Panc1 (cell line): ENCODE results near the gene GRAMD1A. TPM values are rescaled to one million over a fixed set of nuclear protein-coding genes. Genes with fewer than 3 reads are reported as not detected.

ENCODE experiments used
- ATAC-seq: fragments of 200-7000 bp; cut with Tn5 transposase; 2 replicates; pipeline ENCODE4 v1.9.1; 2020; ENCODE audit warnings: mild to moderate bottlenecking, moderate library complexity
- BruUV-seq: library from RNA; stranded (reverse); fragments of 400-500 nt; replicated peaks from 2 replicates; lab custom pipeline; 2021; lab: Mats Ljungman, UMichigan
- CTCF ChIA-PET: fragments of 300-600 bp; sonication (Branson Sonifier 250); formaldehyde crosslinking; loops from one replicate; lab custom pipeline; 2022; ENCODE audit warnings: antibody characterized with exemption; lab: Charles Lee
- POLR2A ChIA-PET: fragments of 300-600 bp; sonication (Branson Sonifier 250); formaldehyde crosslinking; loops from one replicate; lab custom pipeline; 2022; ENCODE audit warnings: antibody characterized with exemption; lab: Charles Lee
- DNase-seq: peaks from one replicate; pipeline ENCODE4 v3.0.0-alpha.2; 2010; ENCODE audit warnings: low read depth, low spot score
- H3K27ac ChIP-seq: 2 replicates; pipeline ENCODE4 v1.5.1; 2011; ENCODE audit warnings: mild to moderate bottlenecking, low read length, inconsistent platforms
- H3K27me3 ChIP-seq: fragments of 200-500 bp; sonication (Bioruptor generic); 2 replicates; pipeline ENCODE4 v1.6.0; 2014; ENCODE audit warnings: low read length, inconsistent platforms; ENCODE audit not compliant: control insufficient read depth, insufficient read depth
- H3K36me3 ChIP-seq: fragments of 200-500 bp; sonication (Bioruptor generic); 2 replicates; pipeline ENCODE4 v1.5.1; 2014; ENCODE audit warnings: inconsistent platforms, mild to moderate bottlenecking, low read length, moderate library complexity; ENCODE audit not compliant: control insufficient read depth, insufficient read depth
- H3K4me1 ChIP-seq: 2 replicates; pipeline ENCODE4 v1.5.1; 2011; ENCODE audit warnings: inconsistent platforms, mild to moderate bottlenecking, low read length, moderate library complexity; ENCODE audit not compliant: control insufficient read depth, insufficient read depth
- H3K4me3 ChIP-seq, 2 experiments: 2 replicates each; pipeline ENCODE4 v1.5.1; 2011 to 2012; ENCODE audit warnings: low read depth in 2 of 2, low read length in 2 of 2, mild to moderate bottlenecking in 2 of 2, inconsistent platforms in 1 of 2, moderate library complexity in 1 of 2
- H3K9me3 ChIP-seq: fragments of 200-500 bp; sonication (Bioruptor generic); 2 replicates; pipeline ENCODE4 v1.5.1; 2014; ENCODE audit warnings: low read depth, mild to moderate bottlenecking, inconsistent platforms, low read length, moderate library complexity; ENCODE audit not compliant: control insufficient read depth, insufficient read depth
- CTCF ChIP-seq: fragments of 450-650 bp; IDR thresholded peaks from 2 replicates; pipeline ENCODE4 v1.5.1; 2017; ENCODE audit warnings: mild to moderate bottlenecking
- POLR2AphosphoS5 ChIP-seq: IDR thresholded peaks from 2 replicates; pipeline ENCODE4 v1.6.1; 2012; ENCODE audit warnings: mild to moderate bottlenecking, low read depth, low read length, moderate library complexity
- REST ChIP-seq, 2 experiments: IDR thresholded peaks; 2 replicates each; pipeline ENCODE4 v1.6.1; 2011 to 2012; ENCODE audit warnings: low read depth in 2 of 2, control low read depth in 1 of 2, low read length in 1 of 2, mild to moderate bottlenecking in 1 of 2, moderate library complexity in 1 of 2; ENCODE audit not compliant: insufficient read depth in 1 of 2
- SIN3A ChIP-seq: IDR thresholded peaks from 2 replicates; pipeline ENCODE4 v1.6.1; 2012; ENCODE audit warnings: low read depth, mild to moderate bottlenecking, low read length, moderate library complexity, borderline replicate concordance; ENCODE audit not compliant: insufficient read depth
- TCF7L2 ChIP-seq: IDR thresholded peaks from 2 replicates; pipeline ENCODE4 v1.6.1; 2011; ENCODE audit warnings: mild to moderate bottlenecking, low read depth, low read length, inconsistent platforms
- in situ Hi-C: cut with HindIII; loops from 2 replicates; pipeline ENCODE4 v1.10.0; 2016; ENCODE audit warnings: low sequenced_read_pairs, low pct_unique_long_range_greater_than_20kb
- intact Hi-C: fragments of 100-400 bp; cut with micrococcal nuclease; formaldehyde crosslinking; loops from one replicate; pipeline ENCODE4 v1.10.0; 2022; ENCODE audit not compliant: unreplicated experiment
- total RNA-seq: library from RNA; stranded (reverse); gene quantifications from one replicate; pipeline ENCODE4 v1.2.1, GENCODE V29; 2021; ENCODE audit not compliant: unreplicated experiment

The GRAMD1A gene
- total RNA-seq, 1 experiment from 2014 or later, result 69.9 TPM

- ChIA-PET POLR2A (no interaction called here), CTCF (no interaction called here)
- no peaks in the 10 kb centered on the region for H3K36me3 ChIP-seq
- H3K27me3 ChIP-seq, result no peaks in the 10 kb centered on the region
- no peak overlapping the region for H3K27ac ChIP-seq
- no peaks in the 10 kb centered on the region for H3K9me3 ChIP-seq
- no peak overlapping the region for H3K4me3 ChIP-seq
- ATAC-seq (no peak), DNase-seq (no peak)
- no peaks in the 10 kb centered on the region for H3K4me1 ChIP-seq
- BruUV-seq, result no TSS peak
- intact Hi-C loops, result no loop called here
- no peak for TF ChIP-seq SIN3A
- no peak for TF ChIP-seq CTCF
- no peak for TF ChIP-seq POLR2AphosphoS5
- no peak for TF ChIP-seq TCF7L2
- TF ChIP-seq REST (IDR thresholded peaks at IDR 0.05; ENCODE audit: insufficient read depth in 1 of 2, low read depth in 2 of 2, low read length in 1 of 2), result no peak
- in situ Hi-C loops, result no loop called here
Measured at GRCh38 chr19:35017507-35017906, 17.4 kb downstream of the GRAMD1A start.

DNA sequence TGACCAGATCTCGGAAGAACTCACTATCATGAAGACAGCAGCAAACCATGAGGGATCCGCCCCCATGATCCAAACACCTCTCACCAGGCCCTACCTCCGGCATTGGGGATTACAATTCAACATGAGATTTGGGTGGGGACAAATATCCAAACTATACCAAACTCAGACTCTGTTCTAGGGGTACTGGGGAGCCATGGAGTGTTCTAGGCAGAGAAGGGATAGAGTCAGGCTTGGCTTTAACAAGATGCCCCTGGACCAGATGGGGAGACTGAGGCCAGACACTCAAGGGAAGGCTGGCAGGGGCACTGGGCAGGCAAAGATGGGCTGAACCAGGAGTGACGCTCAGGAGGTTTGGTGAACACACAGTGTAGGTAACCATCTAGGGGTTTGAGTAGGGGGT, 18.3 kb downstream of the GRAMD1A start:
- CTCF ChIA-PET, result no interaction called here
- in situ Hi-C loops (no loop called here), intact Hi-C loops (no loop called here)
- no peak for ATAC-seq
- no peak for TF ChIP-seq POLR2AphosphoS5
- Histone ChIP-seq H3K4me3 (no peak overlapping the region), H3K4me1 (no peaks in the 10 kb centered on the region), H3K27ac (no peak overlapping the region), H3K27me3 (no peaks in the 10 kb centered on the region), H3K9me3 (no peaks in the 10 kb centered on the region), H3K36me3 (no peaks in the 10 kb centered on the region)
- DNase-seq, result no peak
- no TSS peak for BruUV-seq
- POLR2A ChIA-PET, result no interaction called here

- DNase-seq (no peak), ATAC-seq (no peak)
- TF ChIP-seq TCF7L2 (no peak), CTCF (no peak)
- H3K27me3 ChIP-seq, result no peaks in the 10 kb centered on the region
- H3K27ac ChIP-seq, result no peak overlapping the region
- POLR2A ChIA-PET, result no interaction called here
- H3K9me3 ChIP-seq, result no peaks in the 10 kb centered on the region
- no peaks in the 10 kb centered on the region for H3K4me1 ChIP-seq
- in situ Hi-C loops, result no loop called here
- no TSS peak for BruUV-seq
- CTCF ChIA-PET, result no interaction called here
- H3K36me3 ChIP-seq, result no peaks in the 10 kb centered on the region
- intact Hi-C loops, result no loop called here
- H3K4me3 ChIP-seq, result no peak overlapping the region
Measured at GRCh38 chr19:35019144-35019543, 19.0 kb downstream of the GRAMD1A start.
